Brain pericyte (primary cell): ENCODE results near the gene CERCAM.

ENCODE experiments used
- DNase-seq: peaks from one replicate; pipeline ENCODE4 v3.0.0-alpha.2; 2012; ENCODE audit warnings: low read depth, low spot score

The CERCAM gene

GRCh38 chr9:128420651-128421481, at the start of gene CERCAM:
CERCAM (plus strand) TSS chr9:128420857; CDS start chr9:128420878, 21 bp downstream.
- DNase-seq: no peak

- DNase-seq: no peak
These were observed 49.0 kb upstream of the CERCAM start for GRCh38 chr9:128371630-128372117.

- DNase-seq: no peak
These were observed 48.4 kb upstream of the CERCAM start for GRCh38 chr9:128372188-128372641.

GRCh38 chr9:128372784-128373183, 47.9 kb upstream of the CERCAM start:
- no peak for DNase-seq

- no peak for DNase-seq
These were observed 46.4 kb upstream of the CERCAM start for GRCh38 chr9:128374221-128374675.

GRCh38 chr9:128375865-128376264, 44.8 kb upstream of the CERCAM start:
- DNase-seq: no peak

GRCh38 chr9:128382261-128382660, 38.4 kb upstream of the CERCAM start:
- no peak for DNase-seq

GRCh38 chr9:128383007-128383753, 37.5 kb upstream of the CERCAM start:
- DNase-seq: no peak

GRCh38 chr9:128383791-128384190, 36.9 kb upstream of the CERCAM start:
- no peak for DNase-seq

GRCh38 chr9:128384801-128385495, 35.7 kb upstream of the CERCAM start:
- DNase-seq: no peak

GRCh38 chr9:128385496-128386460, 34.9 kb upstream of the CERCAM start:
- DNase-seq: no peak

GRCh38 chr9:128388150-128388549, 32.5 kb upstream of the CERCAM start:
- DNase-seq: no peak

GRCh38 chr9:128389395-128390149, 31.1 kb upstream of the CERCAM start:
- no peak for DNase-seq

GRCh38 chr9:128390150-128390812, 30.4 kb upstream of the CERCAM start:
- no peak for DNase-seq

- no peak for DNase-seq
These were observed 29.6 kb upstream of the CERCAM start for GRCh38 chr9:128390813-128391711.

GRCh38 chr9:128391956-128392301, 28.7 kb upstream of the CERCAM start:
- DNase-seq: no peak

GRCh38 chr9:128392302-128393144, 28.1 kb upstream of the CERCAM start:
- no peak for DNase-seq
